HEK293 (cell line): Measurements from ENCODE around the gene PLCD3.
A peak's percentile ranks its signal among the peaks of the same experiment; 100 is the strongest.

Experiments used
- AEBP2 ChIP-seq: fragments of 450-650 bp; formaldehyde crosslinking; IDR thresholded peaks from 2 replicates; pipeline ENCODE4 v1.5.1; 2016; ENCODE audit warnings: missing biosample characterization, missing genetic modification characterization, borderline replicate concordance
- BCL11A ChIP-seq: fragments of 450-650 bp; formaldehyde crosslinking; IDR thresholded peaks from 2 replicates; pipeline ENCODE4 v1.5.1; 2016; ENCODE audit warnings: low read depth, missing biosample characterization, missing genetic modification characterization
- HOXC10 ChIP-seq: sonication (generic); formaldehyde crosslinking; IDR thresholded peaks from 2 replicates; pipeline ENCODE4 v1.8.1; 2023; ENCODE audit warnings: mild to moderate bottlenecking, missing genetic modification reagents
- HOXD13 ChIP-seq: sonication (generic); formaldehyde crosslinking; IDR thresholded peaks from 2 replicates; pipeline ENCODE4 v1.8.0; 2022; ENCODE audit warnings: missing genetic modification reagents, borderline replicate concordance
- KLF8 ChIP-seq: fragments of 450-650 bp; formaldehyde crosslinking; IDR thresholded peaks from 2 replicates; pipeline ENCODE4 v1.5.1; 2016; ENCODE audit warnings: missing biosample characterization, missing genetic modification characterization
- MZF1 ChIP-seq: fragments of 450-650 bp; formaldehyde crosslinking; IDR thresholded peaks from 2 replicates; pipeline ENCODE4 v1.5.1; 2017; ENCODE audit warnings: missing biosample characterization, missing genetic modification characterization, borderline replicate concordance
- PRDM2 ChIP-seq: fragments of 450-650 bp; formaldehyde crosslinking; IDR thresholded peaks from 2 replicates; pipeline ENCODE4 v1.5.1; 2016; ENCODE audit warnings: missing biosample characterization, missing genetic modification characterization, borderline replicate concordance
- RBAK ChIP-seq: fragments of 450-650 bp; formaldehyde crosslinking; IDR thresholded peaks from 2 replicates; pipeline ENCODE4 v1.5.1; 2016; ENCODE audit warnings: missing biosample characterization, missing genetic modification characterization
- SALL2 ChIP-seq: fragments of 450-650 bp; formaldehyde crosslinking; IDR thresholded peaks from 2 replicates; pipeline ENCODE4 v1.5.0; 2017; ENCODE audit warnings: missing biosample characterization, mild to moderate bottlenecking, missing genetic modification characterization, borderline replicate concordance
- TCF7L2 ChIP-seq: IDR thresholded peaks from 2 replicates; pipeline ENCODE4 v1.6.1; 2011; ENCODE audit warnings: low read depth, mild to moderate bottlenecking, inconsistent platforms, low read length, moderate library complexity, borderline replicate concordance
- ZBTB1 ChIP-seq: fragments of 450-650 bp; formaldehyde crosslinking; IDR thresholded peaks from 2 replicates; pipeline ENCODE4 v1.5.1; 2016; ENCODE audit warnings: missing biosample characterization, missing genetic modification characterization
- ZBTB20 ChIP-seq: fragments of 450-650 bp; formaldehyde crosslinking; IDR thresholded peaks from 2 replicates; pipeline ENCODE4 v1.5.1; 2016; ENCODE audit warnings: missing biosample characterization, missing genetic modification characterization
- ZEB2 ChIP-seq: fragments of 450-650 bp; formaldehyde crosslinking; IDR thresholded peaks from 2 replicates; pipeline ENCODE4 v1.5.1; 2016; ENCODE audit warnings: missing biosample characterization, missing genetic modification characterization
- ZFHX2 ChIP-seq: fragments of 450-650 bp; formaldehyde crosslinking; conservative IDR thresholded peaks from 2 replicates; pipeline ENCODE4 v1.5.1; 2016; ENCODE audit warnings: missing biosample characterization, missing genetic modification characterization
- ZNF19 ChIP-seq: fragments of 450-650 bp; formaldehyde crosslinking; IDR thresholded peaks from 2 replicates; pipeline ENCODE4; 2016; ENCODE audit warnings: missing biosample characterization, missing genetic modification characterization, low read depth
- ZNF221 ChIP-seq: fragments of 450-650 bp; formaldehyde crosslinking; IDR thresholded peaks from 2 replicates; pipeline ENCODE4 v1.5.1; 2017; ENCODE audit warnings: missing biosample characterization, missing genetic modification characterization, borderline replicate concordance
- ZNF26 ChIP-seq: fragments of 450-650 bp; formaldehyde crosslinking; IDR thresholded peaks from 2 replicates; pipeline ENCODE4 v1.5.1; 2016; ENCODE audit warnings: missing biosample characterization, missing genetic modification characterization
- ZNF37A ChIP-seq: fragments of 450-650 bp; IDR thresholded peaks from 2 replicates; pipeline ENCODE4 v1.5.1; 2018; ENCODE audit warnings: missing biosample characterization, missing genetic modification characterization
- ZNF658 ChIP-seq: fragments of 450-650 bp; formaldehyde crosslinking; IDR thresholded peaks from 2 replicates; pipeline ENCODE4; 2016; ENCODE audit warnings: missing biosample characterization, missing genetic modification characterization
- TF ChIP-seq, protein P1 (sequence below): fragments of 450-650 bp; formaldehyde crosslinking; IDR thresholded peaks from 2 replicates; pipeline ENCODE4; 2016; ENCODE audit warnings: missing biosample characterization, missing genetic modification characterization
- TF ChIP-seq, protein P2 (sequence below): sonication (generic); formaldehyde crosslinking; IDR thresholded peaks from 2 replicates; pipeline ENCODE4 v1.8.1; 2022; ENCODE audit warnings: mild to moderate bottlenecking, moderate library complexity, missing genetic modification reagents
- TF ChIP-seq, protein P3 (sequence below): fragments of 450-650 bp; formaldehyde crosslinking; IDR thresholded peaks from 2 replicates; pipeline ENCODE4 v1.5.1; 2016; ENCODE audit warnings: missing biosample characterization, missing genetic modification characterization, borderline replicate concordance

The PLCD3 gene

DNA sequence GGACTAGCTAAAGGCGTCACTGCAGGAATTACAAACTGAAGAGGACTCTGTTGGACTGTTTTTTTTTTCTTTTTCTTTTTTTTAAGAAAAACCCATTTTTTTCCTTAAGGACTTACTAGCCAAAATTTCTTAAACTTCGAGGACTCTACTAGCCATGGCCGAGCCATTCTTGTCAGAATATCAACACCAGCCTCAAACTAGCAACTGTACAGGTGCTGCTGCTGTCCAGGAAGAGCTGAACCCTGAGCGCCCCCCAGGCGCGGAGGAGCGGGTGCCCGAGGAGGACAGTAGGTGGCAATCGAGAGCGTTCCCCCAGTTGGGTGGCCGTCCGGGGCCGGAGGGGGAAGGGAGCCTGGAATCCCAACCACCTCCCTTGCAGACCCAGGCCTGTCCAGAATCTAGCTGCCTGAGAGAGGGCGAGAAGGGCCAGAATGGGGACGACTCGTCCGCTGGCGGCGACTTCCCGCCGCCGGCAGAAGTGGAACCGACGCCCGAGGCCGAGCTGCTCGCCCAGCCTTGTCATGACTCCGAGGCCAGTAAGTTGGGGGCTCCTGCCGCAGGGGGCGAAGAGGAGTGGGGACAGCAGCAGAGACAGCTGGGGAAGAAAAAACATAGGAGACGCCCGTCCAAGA is 16.8 kb upstream of the PLCD3 start (continued):
- TF ChIP-seq, protein P1, sequence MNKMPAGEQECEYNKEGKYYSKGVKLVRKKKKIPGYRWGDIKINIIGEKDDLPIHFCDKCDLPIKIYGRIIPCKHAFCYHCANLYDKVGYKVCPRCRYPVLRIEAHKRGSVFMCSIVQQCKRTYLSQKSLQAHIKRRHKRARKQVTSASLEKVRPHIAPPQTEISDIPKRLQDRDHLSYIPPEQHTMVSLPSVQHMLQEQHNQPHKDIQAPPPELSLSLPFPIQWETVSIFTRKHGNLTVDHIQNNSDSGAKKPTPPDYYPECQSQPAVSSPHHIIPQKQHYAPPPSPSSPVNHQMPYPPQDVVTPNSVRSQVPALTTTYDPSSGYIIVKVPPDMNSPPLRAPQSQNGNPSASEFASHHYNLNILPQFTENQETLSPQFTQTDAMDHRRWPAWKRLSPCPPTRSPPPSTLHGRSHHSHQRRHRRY (tag by site-specific recombination), result peak; percentile 70; the same call in 1 of the 2 replicates
- TF ChIP-seq ZFHX2 (tag by site-specific recombination), result no peak
- peak; percentile 46; the same call in 1 of the 2 replicates for TF ChIP-seq ZBTB20
- no peak for TF ChIP-seq ZBTB1 (tag by site-specific recombination)
- TF ChIP-seq PRDM2, result no peak
- no peak for TF ChIP-seq ZNF37A
- TF ChIP-seq MZF1 (tag by site-specific recombination), result peak; percentile 44; the same call in 1 of the 2 replicates
- no peak for TF ChIP-seq SALL2 (tag by site-specific recombination)
- no peak for TF ChIP-seq ZEB2
- TF ChIP-seq, protein P2, sequence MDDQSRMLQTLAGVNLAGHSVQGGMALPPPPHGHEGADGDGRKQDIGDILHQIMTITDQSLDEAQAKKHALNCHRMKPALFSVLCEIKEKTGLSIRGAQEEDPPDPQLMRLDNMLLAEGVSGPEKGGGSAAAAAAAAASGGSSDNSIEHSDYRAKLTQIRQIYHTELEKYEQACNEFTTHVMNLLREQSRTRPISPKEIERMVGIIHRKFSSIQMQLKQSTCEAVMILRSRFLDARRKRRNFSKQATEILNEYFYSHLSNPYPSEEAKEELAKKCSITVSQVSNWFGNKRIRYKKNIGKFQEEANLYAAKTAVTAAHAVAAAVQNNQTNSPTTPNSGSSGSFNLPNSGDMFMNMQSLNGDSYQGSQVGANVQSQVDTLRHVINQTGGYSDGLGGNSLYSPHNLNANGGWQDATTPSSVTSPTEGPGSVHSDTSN (CRISPR knock-in tag), result 0 out of 2 replicates have a peak, but pooled peaks have one; percentile 6
- no peak for TF ChIP-seq ZNF221 (tag by site-specific recombination)
- no peak for TF ChIP-seq ZNF658 (tag by site-specific recombination)
- no peak for TF ChIP-seq TCF7L2
- no peak for TF ChIP-seq ZNF19 (tag by site-specific recombination)
- no peak for TF ChIP-seq HOXD13 (CRISPR knock-in tag)
- TF ChIP-seq, protein P3, sequence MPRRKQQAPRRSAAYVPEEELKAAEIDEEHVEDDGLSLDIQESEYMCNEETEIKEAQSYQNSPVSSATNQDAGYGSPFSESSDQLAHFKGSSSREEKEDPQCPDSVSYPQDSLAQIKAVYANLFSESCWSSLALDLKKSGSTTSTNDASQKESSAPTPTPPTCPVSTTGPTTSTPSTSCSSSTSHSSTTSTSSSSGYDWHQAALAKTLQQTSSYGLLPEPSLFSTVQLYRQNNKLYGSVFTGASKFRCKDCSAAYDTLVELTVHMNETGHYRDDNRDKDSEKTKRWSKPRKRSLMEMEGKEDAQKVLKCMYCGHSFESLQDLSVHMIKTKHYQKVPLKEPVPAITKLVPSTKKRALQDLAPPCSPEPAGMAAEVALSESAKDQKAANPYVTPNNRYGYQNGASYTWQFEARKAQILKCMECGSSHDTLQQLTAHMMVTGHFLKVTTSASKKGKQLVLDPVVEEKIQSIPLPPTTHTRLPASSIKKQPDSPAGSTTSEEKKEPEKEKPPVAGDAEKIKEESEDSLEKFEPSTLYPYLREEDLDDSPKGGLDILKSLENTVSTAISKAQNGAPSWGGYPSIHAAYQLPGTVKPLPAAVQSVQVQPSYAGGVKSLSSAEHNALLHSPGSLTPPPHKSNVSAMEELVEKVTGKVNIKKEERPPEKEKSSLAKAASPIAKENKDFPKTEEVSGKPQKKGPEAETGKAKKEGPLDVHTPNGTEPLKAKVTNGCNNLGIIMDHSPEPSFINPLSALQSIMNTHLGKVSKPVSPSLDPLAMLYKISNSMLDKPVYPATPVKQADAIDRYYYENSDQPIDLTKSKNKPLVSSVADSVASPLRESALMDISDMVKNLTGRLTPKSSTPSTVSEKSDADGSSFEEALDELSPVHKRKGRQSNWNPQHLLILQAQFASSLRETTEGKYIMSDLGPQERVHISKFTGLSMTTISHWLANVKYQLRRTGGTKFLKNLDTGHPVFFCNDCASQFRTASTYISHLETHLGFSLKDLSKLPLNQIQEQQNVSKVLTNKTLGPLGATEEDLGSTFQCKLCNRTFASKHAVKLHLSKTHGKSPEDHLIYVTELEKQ (tag by site-specific recombination), result no peak
- TF ChIP-seq RBAK, result no peak
- peak; percentile 46; the same call in 1 of the 2 replicates for TF ChIP-seq KLF8 (tag by site-specific recombination)
- no peak for TF ChIP-seq AEBP2 (tag by site-specific recombination)
- TF ChIP-seq BCL11A, result 0 out of 2 replicates have a peak, but pooled peaks have one; percentile 44
- no peak for TF ChIP-seq ZNF26 (tag by site-specific recombination)
- no peak for TF ChIP-seq HOXC10
